Hematopoietic multipotent progenitor cell treated with erythropoietin and hydrocortisone succinate and interleukin-3 and kit ligand, for 8 days (in vitro differentiated cells): Measurements from ENCODE around the gene RPL27A.
"Not testable (repeated sequence)": the region's sequence is repeated elsewhere in the genome, so short reads cannot be mapped to it uniquely, and the experiment has no call there.

Experiments used
- DNase-seq: peaks from one replicate; pipeline ENCODE4 v3.0.0-alpha.2; 2015

RPL27A gene

GRCh38 chr11:8682303-8683114 lies at the start of gene RPL27A, which contains the start of gene TRIM66:
RPL27A (plus strand) TSS chr11:8682792; CDS start chr11:8682814, 22 bp downstream.
TRIM66 (minus strand) TSS chr11:8682665; CDS start chr11:8672274, 10,391 bp downstream.
- DNase-seq, result peak; percentile 95

- no peak for DNase-seq
These were observed 48.1 kb upstream of the RPL27A start for GRCh38 chr11:8634498-8634897.

GRCh38 chr11:8636127-8636526 lies 46.5 kb upstream of the RPL27A start:
- no peak for DNase-seq

GRCh38 chr11:8638300-8638699 lies 44.3 kb upstream of the RPL27A start:
- DNase-seq, result no peak

GRCh38 chr11:8639655-8640054 lies 42.9 kb upstream of the RPL27A start:
- no peak for DNase-seq

DNA sequence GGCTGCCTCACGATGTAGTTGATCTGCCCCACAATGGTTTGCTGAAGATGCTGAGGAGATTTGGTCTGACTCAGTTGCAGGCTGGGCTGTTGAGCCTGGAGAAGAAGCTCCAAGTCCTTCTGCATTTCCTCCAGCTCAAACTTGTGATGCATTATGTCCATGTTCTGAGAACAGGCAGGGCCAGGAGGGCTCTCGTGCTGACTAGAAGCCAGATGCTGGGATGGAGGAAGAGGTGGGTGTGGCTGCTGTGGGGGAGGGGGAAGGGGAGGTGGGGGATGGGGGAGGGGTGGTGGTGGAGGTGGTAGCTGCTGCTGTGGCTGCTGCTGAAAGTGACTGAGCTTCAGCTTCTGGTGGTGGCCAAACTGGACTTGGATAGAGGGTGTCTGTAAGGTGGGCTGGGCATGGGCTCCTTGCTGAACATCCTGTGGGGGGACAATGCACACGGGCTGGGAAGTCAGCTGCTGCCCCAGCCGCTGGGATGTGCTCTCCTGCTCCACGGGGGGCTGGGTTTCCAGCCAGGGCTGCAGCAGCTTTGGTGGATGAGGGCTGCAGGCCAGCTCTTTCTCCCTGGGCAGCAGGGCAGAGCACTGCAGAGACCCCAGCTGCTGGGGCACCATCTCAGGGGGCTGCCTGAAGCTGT lies 42.2 kb upstream of the RPL27A start:
- DNase-seq, result no peak

DNA sequence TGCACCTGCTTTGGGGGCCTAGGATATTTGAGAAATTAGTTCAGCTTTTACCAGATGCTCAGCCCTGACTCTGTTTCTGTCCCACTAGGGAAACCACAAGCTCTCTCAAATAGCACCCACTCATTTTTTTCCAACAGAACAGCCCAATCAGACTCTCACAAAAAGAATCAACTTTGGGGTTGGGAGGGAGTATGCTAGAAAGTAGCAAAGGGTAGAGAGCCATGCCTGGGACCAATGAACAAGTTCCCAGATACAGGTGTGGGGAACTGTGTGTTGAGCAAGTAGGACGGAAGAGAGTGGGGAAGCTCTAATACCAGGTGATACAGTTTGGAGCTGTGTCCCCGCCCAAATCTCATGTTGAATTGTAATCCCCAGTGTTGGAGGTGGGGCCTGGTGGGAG lies 41.3 kb upstream of the RPL27A start:
- no peak for DNase-seq

DNA sequence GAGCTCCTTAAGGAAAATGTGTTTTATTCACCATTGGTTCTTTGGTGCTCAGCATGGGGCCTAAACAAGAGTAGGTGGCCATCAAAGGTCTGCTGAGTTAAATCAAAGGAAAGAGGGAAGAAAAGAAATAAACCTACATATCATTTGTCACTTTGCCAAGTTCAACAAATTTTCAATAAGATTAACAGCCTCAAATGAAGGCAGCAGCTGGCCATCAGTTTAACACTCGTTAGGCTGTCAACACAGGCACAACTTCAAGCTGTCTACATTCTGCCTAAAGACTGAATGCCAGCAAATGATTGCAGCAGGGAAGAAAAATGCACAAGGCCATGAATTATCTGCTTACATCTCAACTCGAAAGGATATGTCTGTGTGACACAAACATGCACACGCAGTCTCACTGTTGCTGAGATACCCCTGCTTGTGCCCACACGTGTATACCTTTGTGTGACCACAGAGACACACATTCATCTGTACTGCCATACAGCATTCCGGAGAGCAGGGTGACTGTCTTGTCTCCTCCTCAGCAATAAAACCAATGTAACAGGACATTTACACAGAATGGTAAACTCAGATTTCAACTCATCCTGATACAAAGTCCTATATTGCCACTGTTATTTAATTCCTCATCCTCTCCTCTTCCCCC lies 40.3 kb upstream of the RPL27A start:
- DNase-seq, result no peak

DNA sequence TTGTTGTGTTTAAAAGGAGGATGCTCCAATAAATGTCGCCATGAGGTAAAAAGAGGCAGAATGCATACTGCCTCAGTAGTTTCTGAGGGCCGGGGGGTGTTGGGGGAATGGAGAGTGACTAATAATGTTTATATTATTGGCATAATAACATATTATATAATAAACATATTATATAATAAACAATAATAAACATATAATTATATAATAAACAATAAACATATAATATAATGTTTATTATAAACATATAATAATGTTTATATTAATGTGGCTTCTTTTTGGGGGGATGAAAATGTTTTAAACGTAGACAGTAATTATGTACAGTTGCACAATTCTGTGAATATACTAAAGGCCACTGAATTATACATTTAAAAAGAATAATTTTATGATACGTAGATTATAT lies 35.7 kb upstream of the RPL27A start:
- no peak for DNase-seq

DNA sequence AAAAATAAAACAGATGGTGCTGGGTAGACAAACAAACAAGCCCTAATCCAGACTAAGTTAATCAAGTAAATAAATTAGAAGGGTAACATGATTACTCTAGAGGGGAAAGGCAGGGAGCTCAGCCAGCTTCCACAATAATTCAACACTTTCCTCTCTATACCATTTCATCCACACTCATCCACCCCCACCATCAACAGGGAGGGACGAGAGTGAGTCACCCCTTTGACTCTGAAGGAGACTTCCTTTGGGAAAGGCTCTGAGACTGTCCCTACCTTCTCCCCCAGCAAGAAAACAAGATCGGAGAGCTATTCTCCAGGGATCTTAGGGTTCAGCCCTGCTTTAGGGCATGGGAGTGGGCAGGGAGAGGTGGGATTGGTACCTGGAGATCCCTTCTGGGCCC lies 33.2 kb upstream of the RPL27A start:
- DNase-seq, result no peak

GRCh38 chr11:8650401-8650990 lies 32.1 kb upstream of the RPL27A start:
- no peak for DNase-seq

DNA sequence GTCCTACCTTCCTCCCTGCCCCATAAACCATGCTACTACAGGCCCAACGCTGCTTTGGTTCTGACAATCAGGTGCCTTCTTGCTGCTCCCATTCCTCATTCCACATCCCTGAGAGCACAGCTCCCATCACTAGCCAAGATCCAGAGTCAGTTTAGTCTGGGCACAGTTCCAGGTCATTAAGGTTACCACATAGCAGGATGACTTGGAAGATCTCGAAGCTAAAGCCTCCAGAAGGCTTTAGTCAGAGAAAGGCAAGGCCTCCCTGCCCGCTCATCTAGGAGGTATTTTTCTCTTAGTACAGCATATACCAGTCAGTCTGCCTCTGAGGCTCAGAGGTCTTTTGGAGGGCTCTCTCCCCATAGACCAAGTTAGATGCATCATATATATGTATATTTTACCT lies 30.5 kb upstream of the RPL27A start:
- DNase-seq, result no peak

GRCh38 chr11:8654503-8654902 lies 28.1 kb upstream of the RPL27A start:
- DNase-seq, result no peak

DNA sequence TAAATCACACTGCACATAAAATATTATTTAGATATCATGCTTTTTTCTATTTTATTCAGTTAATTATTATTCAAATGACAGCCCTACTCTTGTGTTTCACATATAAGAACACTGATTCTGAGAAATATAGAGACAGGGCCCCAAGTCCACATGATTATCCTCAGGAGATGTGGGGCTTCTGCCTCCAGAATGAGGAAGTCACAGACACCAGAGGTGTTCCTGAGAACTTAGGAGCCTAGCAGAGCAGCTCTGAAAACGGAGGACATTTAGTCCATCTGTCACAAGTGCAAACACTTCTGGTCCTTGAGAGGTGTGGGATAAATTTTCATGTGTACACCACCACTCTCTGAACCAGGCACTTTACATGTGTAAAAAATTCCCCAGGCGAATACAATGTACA lies 26.3 kb upstream of the RPL27A start:
- DNase-seq, result no peak

DNA sequence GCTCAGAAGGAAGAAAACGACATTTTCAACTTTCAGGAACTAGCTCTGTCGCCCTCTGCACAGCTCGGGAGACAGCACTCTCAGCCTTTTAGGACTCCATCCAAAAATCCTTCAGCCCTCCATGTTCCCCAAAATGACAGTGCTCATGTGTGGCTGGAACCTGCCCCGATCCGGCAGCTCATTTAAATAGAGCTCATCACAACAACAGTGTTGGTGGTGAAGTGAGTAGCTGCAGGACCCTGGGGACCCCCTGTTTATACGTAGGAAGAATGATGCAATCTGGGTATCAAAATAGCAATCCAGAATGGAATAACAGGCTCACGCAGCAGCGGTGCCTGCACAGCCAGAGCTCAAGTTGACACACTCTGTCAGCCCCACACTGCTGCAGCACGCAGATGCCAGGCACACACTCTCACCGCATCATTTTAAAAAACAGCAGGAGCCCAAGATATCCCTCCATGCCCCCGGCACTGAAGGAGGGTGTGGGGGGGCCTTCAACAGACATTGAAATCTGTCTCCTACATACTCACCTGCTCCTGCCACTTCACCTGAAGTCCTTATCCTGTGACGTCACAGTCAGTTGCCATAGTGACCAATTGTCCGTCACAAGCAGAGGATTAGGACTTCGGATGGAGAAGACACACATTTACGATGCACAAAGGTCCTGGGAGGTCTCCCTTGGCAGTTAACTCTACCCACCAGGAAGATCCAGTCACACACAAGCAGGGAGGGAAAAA lies 24.1 kb upstream of the RPL27A start:
- DNase-seq, result no peak

- no peak for DNase-seq
These were observed 21.4 kb upstream of the RPL27A start for GRCh38 chr11:8661001-8661795.

GRCh38 chr11:8665222-8665621 lies 17.4 kb upstream of the RPL27A start:
- no peak for DNase-seq

DNA sequence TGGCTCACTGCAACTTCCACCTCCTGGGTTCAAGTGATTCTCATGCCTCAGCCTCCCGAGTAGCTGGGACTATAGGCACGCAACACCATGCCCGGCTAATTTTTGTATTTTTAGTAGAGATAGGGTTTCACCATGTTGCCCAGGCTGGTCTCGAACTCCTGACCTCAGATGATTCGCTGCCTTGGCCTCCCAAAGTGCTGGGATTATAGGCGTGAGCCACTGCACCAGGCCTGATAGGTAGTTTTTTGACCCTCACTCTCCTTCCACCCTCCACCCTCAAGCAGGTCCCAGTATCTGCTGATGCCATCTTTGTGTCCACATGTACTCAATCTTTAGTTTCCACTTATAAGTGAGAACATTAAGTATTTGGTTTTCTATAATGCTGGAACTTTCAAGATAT lies 12.5 kb upstream of the RPL27A start:
- not testable (repeated sequence) for DNase-seq

GRCh38 chr11:8671193-8671612 lies 11.4 kb upstream of the RPL27A start:
- DNase-seq, result no peak

DNA sequence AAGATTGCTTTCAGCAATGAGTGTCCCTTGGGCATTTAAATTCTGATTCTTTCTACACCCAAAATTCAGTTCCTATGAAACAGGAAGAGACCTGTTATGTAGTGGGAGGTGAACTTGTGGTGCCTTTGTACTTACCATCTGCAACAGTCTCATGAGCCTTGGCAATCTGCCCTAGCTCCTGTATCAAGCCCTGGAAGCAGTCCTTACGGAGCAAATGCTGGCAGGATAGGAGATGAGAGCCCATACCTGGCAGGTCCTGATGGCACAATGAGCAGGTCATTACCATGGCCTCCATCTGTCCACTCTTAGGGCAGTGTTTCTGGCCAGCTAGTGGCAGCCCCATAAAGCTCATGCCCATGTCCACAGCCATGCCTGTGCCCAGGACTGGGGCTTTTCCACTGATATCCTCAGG lies 10.9 kb upstream of the RPL27A start:
- peak; percentile 21 for DNase-seq

GRCh38 chr11:8672346-8672745 lies 10.2 kb upstream of the RPL27A start:
- DNase-seq, result no peak

DNA sequence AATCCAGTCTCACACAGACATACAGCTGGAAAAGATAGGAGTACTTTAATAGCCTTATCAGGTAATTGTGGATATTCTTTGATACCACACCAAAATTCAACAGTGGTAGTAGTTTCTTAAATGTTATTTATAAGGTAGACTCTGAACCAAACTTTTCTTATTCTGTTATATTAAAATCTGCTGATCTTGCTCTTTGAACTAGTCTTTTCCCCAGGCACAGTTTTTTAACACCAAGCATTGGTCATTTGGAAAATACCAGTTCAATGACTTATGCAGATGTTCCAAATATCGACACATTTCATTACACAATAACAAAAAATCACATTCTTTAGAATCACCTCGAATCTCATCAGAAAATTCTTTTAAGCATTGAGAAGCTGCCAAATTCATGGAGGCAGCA lies 7.7 kb upstream of the RPL27A start:
- no peak for DNase-seq
